Measurements from ENCODE around the gene CDSN.

CDSN gene

DNA sequence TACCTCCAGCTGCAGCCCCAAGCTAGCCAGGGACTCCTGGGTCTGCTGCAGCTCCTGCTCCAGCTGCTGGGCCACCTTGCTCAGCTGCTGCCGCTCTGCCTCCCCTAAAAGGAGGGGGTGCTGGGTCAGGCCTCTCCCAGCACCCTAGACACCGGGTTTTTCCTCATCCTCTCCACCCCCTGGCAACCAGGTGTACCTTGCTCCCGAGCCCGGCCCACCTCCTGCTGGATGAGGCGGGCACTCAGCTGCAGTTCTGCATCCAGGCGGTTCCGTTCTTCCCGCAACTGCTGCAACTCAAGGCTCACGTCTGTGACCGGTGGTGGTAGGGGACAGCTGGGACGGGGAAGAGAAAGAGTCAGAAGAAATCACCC lies 24.7 kb upstream of the CDSN start:
- DNase-seq: no peak

DNA sequence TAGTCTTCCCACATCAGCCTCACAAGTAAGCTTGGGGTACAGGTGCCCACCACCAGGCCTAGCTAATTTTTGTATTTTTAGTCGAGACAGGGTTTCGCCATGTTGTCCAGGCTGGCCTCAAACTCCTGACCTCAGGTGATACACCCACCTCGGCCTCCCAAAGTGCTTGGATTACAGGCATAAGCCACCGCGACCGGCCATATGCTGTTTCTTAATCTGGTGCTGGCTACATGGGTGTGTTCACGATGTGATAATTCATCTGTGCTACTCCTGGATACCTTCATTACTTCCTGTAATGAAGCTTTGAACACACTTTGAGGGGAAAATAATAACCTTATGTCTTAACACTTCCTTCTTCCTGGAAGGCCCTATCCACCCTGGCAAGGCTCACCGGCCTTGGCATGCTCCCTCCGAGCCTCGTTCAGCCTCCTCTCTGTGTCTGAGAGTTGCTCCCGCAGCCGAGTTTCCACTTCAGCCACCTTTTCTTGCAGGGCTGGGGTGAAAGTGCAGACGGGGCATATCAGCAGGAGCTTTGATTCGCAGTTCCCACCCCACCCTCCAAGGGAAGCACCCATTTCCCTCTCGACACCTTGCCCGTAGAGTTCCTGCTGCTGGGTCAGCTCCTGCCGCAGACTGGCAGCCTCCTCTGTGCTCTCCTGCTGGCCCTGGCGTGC lies 24.2 kb upstream of the CDSN start:
- no peak for DNase-seq

DNA sequence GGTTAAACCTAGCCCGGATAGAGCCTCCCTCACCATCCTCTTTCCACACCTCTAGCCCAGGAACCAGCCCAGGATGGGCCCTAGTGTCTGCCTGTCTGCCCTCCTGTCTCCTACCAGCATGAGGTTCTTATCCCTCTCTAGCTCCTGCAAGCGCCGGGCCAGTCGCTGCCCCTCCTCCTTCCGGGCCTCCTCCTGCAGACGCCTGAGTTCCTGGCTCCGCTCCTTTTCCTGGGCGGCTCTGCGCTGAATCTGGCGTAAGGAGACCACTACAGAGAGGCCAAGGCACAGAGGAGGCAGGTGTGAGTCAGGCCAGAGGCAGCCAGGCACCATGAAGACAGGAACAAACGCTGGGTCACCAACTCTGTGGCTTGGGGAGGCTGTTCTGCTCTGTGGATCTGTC lies 22.9 kb upstream of the CDSN start:
- DNase-seq: no peak

DNA sequence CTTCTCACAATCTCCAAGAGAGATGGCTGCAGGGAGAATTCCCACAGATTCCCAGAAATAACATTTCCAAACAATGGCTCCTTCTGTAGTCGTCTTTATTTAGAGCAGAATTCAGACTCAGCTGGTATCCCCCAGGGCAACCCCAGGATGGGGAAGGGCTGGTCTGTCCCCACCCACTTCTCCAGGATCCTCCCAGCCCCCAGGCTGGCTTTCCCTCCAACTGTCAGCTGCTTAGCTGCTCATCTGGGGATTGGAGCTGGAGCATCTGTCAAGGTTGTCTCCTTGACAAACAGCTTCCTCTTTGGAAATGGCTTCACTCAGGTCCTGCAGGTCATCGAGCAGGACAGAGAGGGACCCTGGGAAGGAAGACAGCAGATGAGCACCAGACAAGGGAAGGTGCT lies 22.1 kb upstream of the CDSN start:
- no peak for DNase-seq

DNA sequence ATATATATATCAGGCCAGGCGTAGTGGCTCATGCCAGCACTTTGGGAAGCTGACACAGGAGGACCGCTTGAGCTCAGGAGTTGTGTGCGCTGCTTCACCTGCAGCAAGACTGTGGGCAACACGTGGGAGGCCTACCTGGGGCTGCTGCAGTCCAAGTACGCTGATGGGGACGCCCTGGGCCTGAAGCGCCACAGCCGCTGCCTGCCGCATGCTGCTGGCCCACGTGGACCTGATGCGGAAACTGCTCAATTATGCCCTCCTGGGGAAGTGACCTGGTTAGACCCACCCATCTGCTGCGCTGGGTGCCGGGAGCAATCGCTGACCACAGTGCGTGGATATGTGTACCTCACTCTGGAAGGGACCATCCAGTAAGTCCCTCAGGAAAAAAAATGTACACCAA lies 20.4 kb upstream of the CDSN start:
- DNase-seq: no peak

DNA sequence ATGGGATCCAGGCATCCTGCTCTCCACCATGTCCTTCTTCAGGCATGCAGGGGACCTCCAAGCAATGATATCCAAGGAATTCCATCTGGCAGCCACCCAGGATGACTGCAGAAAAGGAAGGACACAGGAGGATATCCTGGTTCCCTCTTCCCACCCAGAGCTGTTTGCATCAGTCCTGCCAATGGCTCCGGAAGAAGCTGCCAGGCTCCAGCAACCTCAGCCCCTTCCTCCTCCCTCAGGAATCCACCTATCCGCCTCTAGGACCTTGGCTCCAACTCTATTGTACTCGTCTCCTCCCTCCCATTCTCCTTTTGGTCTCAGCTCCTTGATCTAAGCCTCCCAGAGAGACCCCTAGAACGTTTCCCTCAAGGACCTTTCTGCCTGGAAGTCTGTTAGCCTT lies 19.4 kb upstream of the CDSN start:
- no peak for DNase-seq

DNA sequence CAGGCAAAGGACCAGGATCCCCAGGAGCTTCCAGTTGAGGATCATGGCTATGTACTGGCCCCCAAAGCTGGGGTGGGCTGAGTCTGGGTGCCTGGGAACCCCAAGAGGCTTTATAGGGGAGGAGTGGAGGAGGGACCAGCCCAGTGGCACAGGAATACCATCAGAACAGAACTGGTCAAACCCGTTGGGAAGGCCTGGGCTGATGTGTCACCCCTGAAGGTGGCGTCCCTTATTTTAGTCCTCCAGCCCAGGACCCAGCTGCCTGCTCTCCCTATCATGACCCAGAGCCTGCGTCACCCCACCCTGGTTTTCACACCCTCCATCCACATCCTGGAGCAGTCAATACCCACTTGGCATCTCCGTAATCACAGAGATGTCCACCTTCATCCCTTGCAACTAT lies 18.7 kb upstream of the CDSN start, which contains the start of gene PSORS1C2:
Gene PSORS1C2 (minus strand): TSS at position 85 of the 400 bp plus-strand sequence. CDS start 40 bp downstream, at position 45.
- DNase-seq: no peak

DNA sequence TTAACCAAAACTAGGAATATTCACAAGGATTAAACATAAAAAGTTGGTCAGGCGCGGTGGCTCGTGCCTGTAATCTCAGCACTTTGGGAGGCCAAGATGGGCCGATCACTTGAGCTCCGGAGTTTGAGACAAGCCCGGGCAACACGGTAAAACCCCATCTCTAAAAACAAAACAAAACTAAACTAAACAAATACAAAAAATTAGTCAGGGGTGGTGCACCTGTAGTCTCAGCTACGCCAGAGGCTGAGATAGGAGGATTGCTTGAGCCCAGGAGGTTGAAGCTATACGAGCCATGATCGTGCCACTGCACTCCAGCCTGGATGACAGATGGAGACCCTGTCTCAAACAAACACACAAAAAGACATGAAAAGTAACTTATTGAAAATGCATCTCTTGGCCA lies 15.5 kb upstream of the CDSN start:
- DNase-seq: no peak

DNA sequence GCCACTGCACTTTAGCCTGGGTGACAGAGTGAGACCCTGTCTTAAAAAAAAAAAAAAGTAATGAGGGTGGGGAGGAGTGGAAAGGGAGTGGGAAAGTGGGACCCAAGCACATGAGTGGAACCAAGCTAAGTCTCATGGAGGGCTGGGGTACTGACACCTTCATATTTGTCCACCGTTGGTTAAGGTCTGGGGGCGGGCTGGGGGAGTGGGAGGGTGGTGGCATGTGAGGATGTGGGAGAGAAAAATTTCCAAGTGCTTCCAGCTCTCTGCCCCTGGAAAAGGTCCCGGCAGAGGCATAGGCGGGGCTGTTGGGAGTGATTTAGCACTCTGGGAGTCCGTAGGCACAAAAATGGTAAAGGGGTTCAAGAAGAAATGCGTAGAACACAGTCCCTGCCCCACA lies 12.6 kb upstream of the CDSN start:
- DNase-seq: no peak

DNA sequence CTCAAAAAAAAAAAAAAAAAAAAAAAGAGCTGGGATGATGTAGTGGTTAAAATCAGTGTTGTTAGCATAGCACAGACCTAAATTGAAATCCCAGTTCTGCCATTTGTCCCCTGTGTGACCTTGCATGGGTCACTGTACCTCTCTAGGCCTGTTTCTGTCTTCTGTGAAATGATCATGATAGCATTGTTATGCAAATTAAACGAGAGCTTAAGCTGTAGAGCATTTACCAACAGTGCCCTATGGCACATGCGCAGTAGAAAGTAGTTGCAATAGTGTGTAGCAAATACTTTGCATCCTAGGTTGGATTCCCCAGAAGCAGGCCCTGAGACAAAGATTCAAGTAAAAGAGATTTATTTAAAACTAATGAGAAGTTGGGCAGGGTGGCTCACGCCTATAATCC lies 11.3 kb upstream of the CDSN start:
- no peak for DNase-seq

DNA sequence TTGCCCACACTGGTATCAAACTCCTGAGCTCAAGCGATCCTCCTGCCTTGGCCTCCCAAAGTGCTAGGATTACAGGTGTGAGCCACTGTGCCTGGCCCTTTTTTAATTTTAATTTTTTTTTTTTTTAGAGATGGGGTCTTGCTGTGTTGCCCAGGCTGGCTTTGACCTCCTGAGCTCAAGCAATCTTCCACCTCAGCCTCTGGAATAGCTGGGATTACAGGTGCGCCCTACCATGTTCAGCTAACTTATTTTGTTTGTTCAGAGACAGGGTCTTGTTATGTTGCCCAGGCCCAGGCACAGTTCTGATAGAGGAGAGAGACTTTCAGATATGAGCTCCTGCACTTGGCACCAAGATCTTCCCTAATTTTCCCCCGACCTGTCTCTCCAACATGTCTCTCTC lies 10.5 kb upstream of the CDSN start:
- DNase-seq: no peak

DNA sequence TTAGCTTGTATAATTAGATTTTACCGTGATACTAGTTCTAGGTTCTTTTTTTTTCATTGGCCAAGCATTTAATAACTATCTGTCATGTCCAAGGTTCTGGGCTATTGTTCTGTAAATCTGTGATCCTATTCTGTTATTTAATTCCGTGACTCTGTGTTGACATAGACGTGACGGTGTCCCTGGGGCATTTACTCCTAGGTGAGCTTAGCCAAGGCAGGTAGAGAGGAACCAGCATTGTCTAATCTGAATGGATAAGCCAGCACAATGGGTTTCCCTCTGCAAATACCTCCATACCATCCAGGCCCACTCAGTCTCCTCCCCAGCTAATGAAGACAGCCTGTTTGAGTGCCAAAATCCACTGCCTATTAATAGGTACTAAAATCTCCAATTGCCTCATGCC lies 8.9 kb upstream of the CDSN start:
- no peak for DNase-seq

DNA sequence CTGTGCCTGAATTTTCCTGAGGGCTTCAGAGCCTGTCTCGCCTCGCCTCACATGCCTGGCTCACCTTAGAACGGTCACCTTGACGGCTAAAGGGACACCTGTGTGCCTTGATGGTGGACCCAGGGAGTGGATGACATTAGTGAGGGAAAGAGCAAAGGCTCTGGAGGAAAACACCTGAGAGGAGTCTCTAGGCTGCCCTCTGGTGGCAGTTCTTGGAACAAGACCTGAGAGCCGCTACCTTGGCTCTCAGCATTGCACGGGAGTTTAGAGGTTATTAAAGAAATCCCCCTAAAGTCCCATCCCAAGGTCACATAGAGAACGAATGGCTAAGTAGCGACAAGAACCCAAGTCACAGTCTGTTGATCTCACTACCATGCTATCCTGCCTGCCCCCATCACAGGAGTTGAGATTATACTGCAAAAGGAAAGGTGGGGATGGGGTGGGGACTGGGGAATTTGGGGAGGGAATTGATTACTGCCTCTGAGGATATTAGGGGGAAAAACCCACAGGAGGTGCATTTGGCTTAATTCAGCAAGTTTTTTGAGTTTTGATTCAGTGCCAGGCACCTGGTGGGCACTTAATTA lies 7.9 kb upstream of the CDSN start:
- DNase-seq: peak; percentile 87

DNA sequence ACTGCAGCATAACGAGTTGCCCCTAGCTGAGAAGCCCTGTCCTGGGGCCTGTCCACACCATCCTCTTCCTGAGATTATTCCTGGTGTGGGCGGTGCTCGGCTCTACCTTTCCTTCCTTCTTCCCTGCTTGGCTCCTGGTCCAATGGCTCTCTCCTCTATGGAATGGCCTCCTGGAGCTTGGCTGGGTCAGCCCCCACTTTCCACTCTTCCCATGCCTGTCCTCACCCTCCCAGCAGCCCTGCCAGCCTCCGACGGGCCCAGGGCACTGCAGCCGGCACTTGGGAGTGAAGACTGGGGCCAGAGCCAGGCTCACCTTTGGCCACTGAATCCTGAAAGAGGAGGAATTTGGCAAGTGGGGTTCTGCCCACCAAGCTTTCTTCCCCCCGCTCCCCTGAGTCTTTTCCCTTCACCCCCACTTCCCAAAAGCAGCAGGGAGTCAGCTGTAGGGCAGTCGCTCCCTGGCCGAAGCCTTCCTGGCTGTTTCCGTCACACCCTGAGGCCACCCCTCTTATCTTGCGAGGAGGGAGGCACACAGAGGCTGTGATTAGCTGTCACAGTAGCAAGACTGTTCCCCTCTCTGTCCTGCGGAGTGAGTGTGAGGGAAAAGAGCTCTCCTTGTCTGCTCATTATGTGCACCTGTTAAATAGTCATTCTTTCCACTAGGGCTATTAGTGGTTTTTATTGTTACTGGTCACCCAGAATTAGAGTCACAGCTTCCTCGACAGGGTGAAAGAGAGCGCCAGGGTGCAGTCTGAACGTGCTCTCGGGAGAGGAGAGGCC lies 6.3 kb upstream of the CDSN start:
- no peak for DNase-seq

DNA sequence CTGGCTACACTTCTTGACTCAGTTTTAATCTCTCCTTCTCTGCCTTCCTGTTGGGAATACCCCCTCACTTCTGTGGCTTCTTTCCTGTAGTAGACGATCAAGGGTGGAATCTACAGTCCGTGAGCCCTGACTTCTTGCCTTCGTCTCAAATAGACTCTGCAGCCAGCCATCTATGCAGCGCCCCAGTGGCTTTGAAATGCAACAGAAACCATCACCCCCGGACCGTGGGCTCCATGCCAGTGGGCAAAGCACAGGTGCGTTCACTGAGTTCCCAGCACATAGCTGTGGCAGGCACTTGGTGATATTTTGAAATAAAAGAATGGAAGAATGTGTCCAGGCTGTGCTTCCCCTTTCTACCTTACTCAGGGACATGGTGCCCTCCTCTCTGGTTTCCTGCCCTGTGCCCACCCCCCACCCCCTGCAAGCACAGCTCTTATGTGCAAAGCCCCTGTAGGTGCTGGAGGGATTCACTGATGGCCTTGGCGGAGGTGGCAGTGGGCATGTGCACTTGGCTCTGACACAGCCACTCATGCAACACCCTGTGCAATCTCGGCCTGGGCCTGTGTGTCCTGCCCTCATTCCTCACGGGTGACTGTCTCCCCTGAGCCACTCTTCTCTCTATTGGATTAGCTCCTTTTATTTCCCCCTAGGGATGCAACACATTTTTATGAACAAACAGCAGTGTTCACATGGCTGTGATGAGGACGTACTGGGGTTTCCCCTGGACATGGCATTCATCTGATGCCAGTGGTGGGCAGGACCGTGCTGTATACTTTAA lies 5.5 kb upstream of the CDSN start:
- no peak for DNase-seq

DNA sequence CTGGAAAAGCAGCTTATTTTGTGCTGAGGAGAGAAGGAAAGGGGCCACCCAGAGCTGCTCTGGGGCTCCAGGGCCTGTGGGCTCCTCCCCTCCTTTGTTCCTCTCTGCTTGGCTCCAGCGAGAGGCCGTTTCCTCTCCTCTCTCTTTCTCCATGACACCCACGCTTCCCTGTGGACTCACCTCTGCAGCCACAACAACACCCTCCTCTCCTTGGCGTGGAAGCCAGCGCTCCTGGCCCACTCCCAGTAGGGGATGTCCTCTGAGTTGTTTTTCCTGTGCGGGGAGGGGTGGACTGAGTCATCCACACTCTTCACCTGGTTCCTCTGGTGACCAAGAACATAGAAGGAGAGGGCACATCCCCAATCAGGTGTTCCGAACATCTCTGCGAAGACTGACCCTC lies 4.9 kb upstream of the CDSN start:
- no peak for DNase-seq

DNA sequence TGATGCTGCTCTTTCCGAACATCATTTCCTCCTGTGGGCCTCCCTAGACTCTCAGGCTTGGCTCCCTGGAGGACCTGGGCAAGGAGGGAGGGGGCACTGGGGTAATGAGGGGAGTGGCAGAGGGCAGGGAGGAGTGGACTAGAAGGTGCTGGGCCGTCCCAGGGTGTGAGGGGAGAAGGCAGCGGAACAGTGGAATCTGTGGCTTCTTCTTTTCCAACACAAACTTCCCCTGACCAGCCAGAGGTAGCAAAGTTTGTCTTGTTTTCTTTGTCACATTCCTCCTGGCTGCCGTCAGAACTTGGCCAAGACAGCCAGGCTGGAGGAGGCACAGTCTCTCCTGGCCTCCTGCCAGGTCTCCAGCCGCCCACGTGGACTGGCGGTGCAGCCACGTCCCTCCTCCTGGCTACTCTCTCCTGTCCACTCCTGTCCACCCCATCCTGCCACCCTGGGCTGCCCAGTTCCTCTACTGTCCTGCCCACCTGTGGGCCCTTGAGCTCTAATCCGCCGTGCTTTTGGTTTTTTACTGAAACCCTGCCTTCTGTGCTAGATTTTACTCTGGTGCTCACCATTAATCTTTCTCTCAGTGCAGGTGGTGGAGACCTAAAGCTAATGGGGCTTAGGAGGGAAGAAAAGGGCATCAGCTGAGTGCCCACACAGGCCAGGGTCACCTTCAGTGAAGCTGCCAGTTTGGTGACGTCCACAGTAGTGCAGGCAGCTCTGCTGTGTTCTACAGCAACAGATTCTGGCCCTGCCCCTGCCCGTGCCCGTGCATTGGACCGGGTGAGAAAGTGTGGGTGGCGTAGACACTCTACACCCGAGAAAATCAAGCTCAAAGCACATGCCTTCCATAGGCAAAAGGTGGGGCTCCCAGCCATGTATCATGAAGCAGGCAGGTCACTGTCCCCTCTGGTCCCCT lies 2.8 kb upstream of the CDSN start:
- no peak for DNase-seq

DNA sequence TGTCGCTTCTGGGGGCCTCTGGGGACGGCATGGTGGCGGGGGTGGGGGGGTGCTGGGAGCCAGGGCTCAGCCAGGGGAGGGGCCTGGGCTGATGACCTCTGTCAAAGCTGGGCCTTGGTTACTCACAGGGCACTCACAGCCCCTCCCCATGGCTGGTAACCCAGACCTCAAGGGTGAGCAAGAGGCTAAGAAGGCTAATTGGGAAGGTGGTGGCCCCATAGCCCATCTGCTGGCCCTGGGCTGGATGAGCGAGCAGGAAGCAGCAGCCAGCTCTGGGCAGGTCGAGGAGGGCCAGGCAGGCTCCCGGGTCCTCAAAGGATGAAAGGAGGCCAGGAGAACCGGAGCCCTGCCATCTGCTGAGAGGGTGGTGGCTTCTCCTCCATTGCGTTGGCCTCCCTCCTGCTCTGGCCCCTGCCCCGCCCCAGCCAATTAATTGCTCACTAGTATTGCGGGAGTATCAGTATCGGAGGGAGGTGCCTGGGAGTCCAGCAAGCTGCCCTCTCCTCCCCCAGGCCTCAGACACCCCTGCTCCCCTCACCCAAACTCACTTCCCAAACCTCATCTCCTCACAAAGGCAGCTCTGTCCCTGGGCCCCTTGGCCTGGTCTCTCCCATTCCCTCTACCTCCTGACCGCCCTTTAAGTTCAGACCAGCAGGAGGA lies 1.0 kb upstream of the CDSN start:
- DNase-seq: no peak

DNA sequence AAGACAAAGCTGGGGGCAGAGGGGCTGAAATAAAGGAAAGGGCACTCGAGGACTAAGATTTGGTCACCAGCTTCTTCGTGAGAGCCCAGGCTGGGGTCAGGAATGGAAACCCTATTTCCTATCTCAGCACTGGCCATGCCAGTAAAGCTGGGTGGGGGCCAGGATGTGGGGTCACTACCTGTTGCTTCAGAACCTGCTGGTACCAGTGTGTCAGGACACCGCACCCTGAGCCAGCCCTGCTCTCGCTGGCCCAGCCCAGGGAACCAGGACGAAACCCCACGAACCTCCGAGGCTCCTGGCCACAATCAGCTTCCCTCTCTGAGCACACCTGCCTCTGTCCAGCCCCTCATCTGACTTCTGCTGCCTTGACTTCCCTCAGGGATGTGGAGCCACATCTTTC lies 2.1 kb downstream of the CDSN start:
- no peak for DNase-seq

DNA sequence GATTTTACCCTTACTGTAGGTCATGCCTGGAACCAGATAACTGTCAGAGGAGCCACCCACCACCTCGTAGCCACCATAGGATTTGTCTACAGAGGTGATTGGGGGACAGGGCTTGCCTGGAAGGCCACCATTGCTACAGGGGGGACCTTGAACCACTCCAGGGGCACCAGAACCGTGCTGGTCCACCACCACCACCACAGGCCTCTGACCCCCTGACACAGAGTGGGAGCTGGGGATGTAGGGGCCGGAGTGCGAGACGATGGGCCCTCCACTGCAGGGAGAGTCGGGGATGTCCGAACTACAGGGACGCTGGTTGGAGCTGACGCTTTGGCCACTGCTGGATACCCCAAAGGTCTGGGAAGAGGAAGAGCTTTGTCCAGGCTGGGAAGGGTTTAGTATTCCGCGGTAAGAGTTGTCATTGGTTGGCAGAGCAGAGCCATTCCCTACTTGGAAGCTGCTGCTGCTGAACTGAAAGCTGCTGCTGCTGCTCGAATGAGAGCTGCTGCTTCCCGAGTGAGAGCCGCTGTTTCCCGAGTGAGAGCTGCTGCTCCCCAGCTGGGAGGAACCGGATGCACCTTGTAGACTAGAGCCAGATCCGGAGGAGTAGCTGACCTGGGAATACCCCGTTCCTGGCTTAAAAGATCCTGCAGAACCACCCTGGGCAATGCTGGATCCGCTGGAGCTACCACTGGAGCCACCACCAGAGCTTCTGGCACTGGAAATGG lies 3.4 kb downstream of the CDSN start:
- no peak for DNase-seq

DNA sequence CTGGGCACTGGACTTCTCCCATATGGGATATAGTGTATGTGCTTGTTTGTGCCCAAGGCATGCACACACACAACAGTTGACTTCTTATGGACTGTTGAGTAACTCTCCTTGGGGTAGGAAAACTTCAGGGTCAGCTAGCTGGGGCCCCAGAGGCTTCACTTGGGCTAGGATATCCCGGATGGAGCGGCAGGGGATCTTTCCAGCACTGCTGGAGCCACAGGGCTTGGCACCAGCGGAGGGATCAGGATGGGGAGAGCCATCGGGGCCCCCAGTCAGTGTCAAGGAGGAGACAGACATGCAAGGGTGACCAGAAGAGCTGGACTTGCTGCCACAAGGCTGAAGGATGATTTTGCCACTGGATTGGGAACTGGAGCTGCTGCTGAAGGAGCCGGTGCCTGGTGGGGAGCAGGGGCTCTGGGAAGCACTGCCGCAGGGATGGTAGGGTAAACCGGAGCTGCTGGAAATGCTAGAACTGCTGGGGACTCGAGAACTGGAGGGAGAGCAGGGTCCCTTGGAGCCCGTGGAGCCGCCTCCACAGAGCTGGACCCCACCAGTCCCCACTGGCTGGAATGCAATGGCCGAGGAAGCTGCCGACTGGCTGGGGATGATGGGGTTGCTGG lies 4.2 kb downstream of the CDSN start:
- no peak for DNase-seq
